GM19455 (cell line): ENCODE measurements around the gene FAM167B.

Experiments used
- ATAC-seq: cut with Tn5 transposase; IDR thresholded peaks from one replicate; pipeline ENCODE4 v1.9.1; 2021; ENCODE audit not compliant: unreplicated experiment

Gene FAM167B

GRCh38 chr1:32223683-32224082 lies 23.3 kb upstream of the FAM167B start:
- no peak for ATAC-seq

DNA sequence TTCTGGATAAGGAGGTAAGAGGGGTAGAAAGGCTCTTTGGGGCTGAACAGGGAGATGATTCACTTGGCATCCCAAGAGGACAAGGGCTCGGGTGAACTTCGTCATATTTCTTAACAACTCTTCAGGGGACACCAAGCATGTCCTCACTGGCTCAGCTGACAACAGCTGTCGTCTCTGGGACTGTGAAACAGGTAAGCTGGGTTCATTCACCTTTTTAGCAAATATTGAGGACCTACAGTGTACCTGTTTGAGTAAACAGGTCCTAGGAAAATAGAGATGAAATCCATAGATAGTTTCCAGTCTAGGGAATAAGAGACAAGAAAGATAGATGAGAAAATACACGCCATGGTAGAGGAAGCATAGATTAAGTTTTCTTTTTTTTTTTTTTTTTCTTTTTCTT lies 22.7 kb upstream of the FAM167B start:
- ATAC-seq = no peak

- no peak for ATAC-seq
Measured at GRCh38 chr1:32228771-32229170, 18.3 kb upstream of the FAM167B start.

- ATAC-seq = no peak
Measured at GRCh38 chr1:32231843-32232432, 15.1 kb upstream of the FAM167B start.

DNA sequence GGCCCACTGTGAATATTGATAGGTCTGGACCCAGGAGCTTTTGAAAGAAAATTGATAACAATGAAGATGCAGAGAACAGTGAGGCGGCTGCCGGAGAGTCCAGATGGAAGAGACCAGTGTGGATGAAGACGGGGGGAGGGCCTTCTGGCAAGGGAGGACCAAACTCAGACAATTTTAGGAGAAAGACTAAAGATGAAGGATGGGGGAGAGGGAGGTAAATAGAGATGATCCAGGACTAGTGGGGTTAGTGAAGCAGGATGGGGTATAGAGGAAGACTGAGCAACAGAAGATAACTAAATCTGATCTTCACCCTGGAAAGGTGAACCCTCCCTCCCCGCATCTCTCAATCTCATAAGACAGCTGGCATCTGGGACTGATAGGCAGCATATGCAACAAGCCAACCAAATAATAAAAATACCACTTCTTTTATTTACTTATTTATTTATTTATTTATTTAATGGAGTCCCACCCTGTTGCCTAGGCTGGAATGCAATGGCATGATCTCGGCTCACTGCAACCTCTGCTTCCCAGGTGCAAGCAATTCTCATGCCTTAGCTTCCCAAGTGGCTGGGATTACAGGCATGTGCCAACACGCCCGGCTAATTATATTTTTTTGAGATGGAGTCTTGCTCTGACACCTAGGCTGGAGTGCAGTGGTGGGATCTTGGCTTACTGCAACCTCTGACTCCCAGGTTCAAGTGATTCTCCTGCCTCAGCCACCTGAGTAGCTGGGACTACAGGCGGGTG lies 14.3 kb upstream of the FAM167B start:
- no peak for ATAC-seq

DNA sequence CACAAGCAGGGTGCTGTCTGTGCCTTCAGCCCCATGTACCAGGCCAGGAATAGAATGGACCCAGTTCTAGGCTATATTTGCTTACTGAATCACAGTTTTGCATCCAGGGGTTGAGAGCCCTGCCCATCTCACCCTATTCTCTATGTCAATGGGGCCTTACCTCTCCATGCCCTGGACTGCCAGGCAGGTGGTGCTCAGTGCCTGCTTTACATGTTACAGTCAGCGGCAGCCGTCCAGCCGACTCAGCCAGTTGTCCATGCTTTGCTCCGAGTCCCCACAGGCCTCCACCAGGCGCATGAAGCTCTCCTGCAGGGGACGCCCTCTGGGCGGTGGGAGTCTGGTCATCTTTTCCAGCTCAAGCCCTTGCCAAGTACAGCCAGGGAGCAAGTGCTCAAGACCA lies 12.2 kb upstream of the FAM167B start:
- ATAC-seq = no peak

DNA sequence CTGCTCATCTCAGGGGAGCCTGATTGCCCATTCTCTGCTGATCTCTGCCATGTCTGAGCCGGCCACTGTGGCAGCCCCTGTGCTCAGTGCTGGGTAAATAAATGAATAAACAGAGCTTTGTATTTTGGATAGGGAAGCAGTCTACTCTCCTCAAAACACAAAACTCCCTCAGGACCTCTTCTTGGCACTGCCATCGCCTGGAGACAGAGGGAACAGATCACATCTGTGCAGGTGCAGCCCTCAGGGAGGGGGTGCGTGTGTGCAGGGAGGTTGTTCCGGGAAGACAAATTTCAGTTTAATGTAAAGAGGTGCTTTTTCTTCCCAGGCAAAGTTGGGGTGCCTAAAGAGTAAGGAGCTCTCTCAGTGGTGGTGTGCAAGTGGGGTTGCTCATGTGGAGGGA lies 7.7 kb upstream of the FAM167B start:
- ATAC-seq = no peak

- ATAC-seq = no peak
Measured at GRCh38 chr1:32239790-32240139, 7.3 kb upstream of the FAM167B start.

GRCh38 chr1:32240140-32240951 lies 6.7 kb upstream of the FAM167B start:
- ATAC-seq = no peak

GRCh38 chr1:32241001-32241763 lies 5.8 kb upstream of the FAM167B start:
- peak; percentile 55 for ATAC-seq

- no peak for ATAC-seq
Measured at GRCh38 chr1:32242341-32242851, 4.6 kb upstream of the FAM167B start.

DNA sequence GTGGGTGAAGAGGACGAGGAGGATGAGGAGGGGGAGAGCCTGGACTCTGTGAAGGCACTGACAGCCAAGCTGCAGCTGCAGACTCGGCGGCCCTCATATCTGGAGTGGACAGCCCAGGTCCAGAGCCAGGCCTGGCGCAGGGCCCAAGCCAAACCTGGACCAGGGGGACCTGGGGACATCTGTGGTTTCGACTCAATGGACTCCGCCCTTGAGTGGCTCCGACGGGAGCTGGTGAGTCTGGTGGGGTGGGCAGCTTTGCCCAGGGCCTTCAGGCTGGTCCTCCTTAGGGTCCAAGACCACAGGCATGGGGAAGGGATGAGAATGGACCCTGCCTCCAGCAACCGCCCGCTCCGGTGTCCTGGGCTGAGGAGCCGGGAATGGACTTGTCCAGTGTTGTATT lies 430 bp downstream of the FAM167B start:
- no peak for ATAC-seq

DNA sequence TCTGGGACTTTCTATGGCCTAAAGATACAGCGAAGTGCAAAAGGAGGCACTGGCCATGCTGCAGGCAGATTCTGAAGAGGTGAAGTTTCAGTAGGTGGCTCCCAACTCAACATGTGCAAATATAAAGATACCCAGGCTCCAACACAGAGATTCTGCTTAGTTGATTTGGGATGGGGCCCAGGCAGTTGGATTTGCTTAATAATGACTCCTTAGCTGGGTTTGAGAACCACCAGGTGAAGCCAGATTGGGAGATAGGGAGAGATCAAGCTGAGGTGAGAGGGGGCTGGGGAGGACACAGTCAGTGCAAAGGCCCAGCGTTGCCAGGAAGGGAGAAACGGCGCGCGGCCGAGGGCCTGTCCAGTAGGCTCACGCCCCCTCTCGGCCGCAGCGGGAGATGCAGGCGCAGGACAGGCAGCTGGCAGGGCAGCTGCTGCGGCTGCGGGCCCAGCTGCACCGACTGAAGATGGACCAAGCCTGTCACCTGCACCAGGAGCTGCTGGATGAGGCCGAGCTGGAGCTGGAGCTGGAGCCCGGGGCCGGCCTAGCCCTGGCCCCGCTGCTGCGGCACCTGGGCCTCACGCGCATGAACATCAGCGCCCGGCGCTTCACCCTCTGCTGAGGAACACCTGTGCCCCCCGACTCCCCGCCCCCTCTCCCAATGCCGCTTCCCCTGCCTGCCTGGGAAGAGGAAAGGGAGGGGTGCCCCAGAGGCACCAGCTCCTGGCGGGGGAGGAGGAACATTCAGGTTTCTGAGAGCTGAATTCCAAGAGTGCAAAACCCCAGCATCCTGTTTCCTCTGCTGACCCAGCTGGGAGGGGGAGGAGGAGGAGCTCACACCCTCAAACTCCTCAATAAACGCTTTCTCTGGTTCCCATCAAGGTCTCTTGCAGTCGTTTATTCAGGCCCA lies 1.2 kb downstream of the FAM167B start:
- ATAC-seq = no peak

- ATAC-seq = peak; percentile 42
Measured at GRCh38 chr1:32249831-32250525, 3.0 kb downstream of the FAM167B start.

- ATAC-seq = no peak
Measured at GRCh38 chr1:32250893-32251716, 4.1 kb downstream of the FAM167B start, which contains the start of gene LCK. Gene LCK, plus strand, starts transcription at chr1:32251265. Its CDS starts 23,065 bp downstream, at chr1:32274330.

DNA sequence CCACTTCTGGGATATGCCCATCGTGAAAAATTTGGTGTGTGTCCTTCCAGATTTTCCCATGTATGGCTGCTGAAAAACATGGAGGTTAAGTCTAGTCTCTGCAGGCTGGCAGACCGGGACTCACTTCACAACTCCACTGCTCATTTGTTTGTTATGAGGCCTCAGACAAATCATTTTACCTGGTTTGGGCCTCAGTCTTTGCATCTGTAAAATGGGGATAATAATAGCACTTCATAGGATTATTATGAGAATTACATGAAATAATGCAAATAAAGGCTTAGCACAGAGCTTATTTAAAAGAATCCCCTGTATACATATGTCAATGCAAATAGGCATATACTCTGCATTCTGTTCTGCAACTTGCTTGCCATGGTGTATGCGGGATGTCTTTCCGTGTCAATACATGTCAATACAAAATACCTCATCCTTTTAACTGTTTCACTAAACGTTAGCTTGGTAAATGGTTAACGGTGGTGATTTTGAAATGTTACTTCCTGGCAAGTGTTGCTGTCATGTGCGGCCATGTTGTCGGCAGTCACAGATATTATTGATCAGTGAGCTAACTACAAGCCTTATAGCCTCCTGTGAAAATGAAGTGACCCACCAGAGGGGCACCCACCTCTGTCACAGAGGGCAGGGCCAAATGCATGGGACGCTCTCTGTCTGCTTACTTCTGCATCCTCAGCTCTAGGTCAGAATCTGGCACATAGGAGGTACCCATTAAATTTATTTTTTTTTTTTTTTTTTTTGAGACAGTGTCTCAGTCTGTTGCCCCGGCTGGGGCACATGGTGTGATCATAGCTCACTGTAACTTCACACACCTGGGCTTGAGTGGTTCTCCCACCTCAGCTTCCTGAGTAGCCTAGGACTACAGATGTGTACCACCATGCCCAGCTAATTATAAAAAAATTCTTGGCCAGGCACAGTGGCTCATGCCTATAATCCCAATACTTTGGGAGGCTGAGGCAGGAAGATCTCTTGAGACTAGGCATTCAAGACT lies 8.3 kb downstream of the FAM167B start:
- ATAC-seq = no peak

DNA sequence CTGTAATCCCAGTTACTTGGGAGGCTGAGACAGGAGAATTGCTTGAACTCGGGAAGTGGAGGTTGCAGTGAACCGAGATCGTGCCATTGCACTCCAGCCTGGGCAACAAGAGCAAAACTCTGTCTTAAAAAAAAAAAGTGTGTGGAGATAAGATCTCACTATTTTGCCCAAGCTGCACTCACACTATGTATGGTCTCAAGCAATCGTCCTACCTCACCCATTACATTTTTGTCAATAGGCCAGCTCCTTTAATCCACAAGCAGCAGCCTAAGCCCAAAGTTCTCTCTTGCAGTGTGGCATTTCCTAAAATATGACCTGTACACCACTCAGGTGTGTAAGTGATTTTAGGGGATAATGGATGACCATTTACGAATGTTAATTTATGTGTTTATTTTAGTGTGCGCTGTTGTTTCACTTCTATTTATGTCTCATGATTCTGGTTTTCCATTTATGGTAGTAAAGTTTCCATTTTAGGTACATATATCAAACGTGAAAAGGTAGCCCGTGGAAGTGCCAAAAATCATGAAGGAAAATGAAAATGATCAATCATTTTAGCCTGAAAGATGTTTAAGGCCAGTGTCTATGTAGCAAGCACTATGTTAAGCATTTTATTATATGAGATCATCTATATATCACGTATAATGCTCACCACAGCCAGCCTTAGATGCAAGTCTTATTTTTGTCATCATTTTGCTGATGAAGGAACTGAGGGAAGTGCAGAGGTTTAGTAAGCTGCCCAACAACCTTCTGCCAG lies 9.6 kb downstream of the FAM167B start:
- no peak for ATAC-seq
